Activated naive CD4-positive, alpha-beta T cell treated with anti-CD3 and anti-CD28 coated beads, Interleukin-2, amount 10 ng/mL, durations not matched to agents 5 hours and 36 hours (primary cell): Measurements from ENCODE around the gene LRFN5. TPM values are rescaled to one million over a fixed set of nuclear protein-coding genes. Genes with fewer than 3 reads are reported as not detected.

ENCODE experiments used
- total RNA-seq, 2 experiments: library from RNA; stranded (reverse); gene quantifications; one replicate each; pipeline ENCODE4 v1.2.3, GENCODE V29; 2021

LRFN5 gene
- not detected for total RNA-seq

DNA sequence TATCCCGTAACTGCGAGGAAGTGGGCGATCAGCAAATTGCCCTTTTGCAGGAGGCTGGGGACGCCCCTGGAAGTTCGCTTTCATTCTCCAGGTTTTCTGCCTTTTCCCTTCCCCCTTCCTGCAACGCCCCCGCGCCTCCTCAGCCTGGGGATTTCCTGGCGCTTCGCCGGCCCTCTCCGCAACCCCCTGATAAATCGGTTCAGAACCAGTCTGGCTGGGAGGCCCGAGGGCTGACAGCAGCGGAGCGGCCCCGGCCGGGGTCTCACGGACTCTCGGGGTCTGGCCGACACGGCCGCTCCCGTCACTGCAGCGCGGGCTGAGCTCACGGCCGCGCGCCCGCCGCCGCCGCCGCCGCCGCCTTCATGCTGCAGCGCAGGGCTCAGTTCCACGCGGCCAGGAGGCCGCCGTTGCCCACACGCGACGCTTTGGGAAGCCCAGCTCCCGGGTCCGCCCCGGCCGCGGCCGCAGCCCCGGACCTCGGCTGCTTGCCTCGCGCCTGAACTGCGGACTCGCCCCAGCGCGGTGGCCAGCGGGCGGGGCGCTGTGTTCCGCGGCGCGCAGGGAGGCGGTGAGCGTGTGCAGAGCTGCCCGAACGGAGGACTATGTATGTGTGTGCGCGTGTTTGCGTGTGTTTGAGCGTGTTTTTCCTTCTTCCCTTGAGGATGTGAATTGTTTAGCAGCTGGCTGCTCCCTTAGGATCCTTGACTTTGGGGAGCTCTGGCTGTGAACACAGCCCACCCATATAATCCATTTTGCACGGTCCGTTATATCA lies at the start of gene LRFN5:
TSS of gene LRFN5 (plus strand) at position 345 of the 772 bp plus-strand sequence.

